ENCODE measurements around the gene SLC13A1. TPM values are rescaled to one million over a fixed set of nuclear protein-coding genes. Genes with fewer than 3 reads are reported as not detected.

SLC13A1 gene
- total RNA-seq, 1 experiment from 2014 or later: not detected

- ChIA-PET RAD21 (ENCODE audit: low non-redundant PET in 1 of 2, low total read pairs in 2 of 2, uncharacterized antibody in 2 of 2, unreplicated experiment in 2 of 2) (no interaction called here), CTCF (interaction anchor here (2.0 to 5.8 kb wide), 2 partner anchors 22 to 158 kb away, joined by 5 to 56 read pairs; no protein-coding TSS in a partner anchor), POLR2A (no interaction called here)
- no peaks in the 10 kb centered on the region for H3K27me3 ChIP-seq (ENCODE audit: insufficient read depth, low read length)
- BruUV-seq (replicated peaks): no TSS peak
- H4K20me1 ChIP-seq (ENCODE audit: insufficient read depth): no peaks in the 10 kb centered on the region
- H3K9ac ChIP-seq (ENCODE audit: low read length): no peak overlapping the region
- no peaks in the 10 kb centered on the region for H3K9me2 ChIP-seq (ENCODE audit: insufficient read depth)
- ATAC-seq (no peak), DNase-seq (ENCODE audit: low read depth, low spot score) (no peak)
- no peak overlapping the region for H3K4me2 ChIP-seq (ENCODE audit: low read length)
- H3K9me3 ChIP-seq (ENCODE audit: control insufficient read depth in 1 of 2, insufficient read depth in 1 of 2, low read depth in 1 of 2, low read length in 2 of 2): no peaks in the 10 kb centered on the region; a peak in 1 of 4 replicates
- no peak overlapping the region for H3K4me3 ChIP-seq (replicated peaks in 1 of 2; ENCODE audit: low read depth in 1 of 2, low read length in 2 of 2)
- no peaks in the 10 kb centered on the region for H3K79me2 ChIP-seq (ENCODE audit: insufficient read depth, low read length)
- no peaks in the 10 kb centered on the region for H3K36me3 ChIP-seq (ENCODE audit: control insufficient read depth in 1 of 2, insufficient read depth in 2 of 2, low read length in 2 of 2)
- intact Hi-C loops (cut with micrococcal nuclease): no loop called here
- no peak overlapping the region for H3K27ac ChIP-seq (ENCODE audit: low read depth, low read length)
- no peak overlapping the region for H2AFZ ChIP-seq (ENCODE audit: low read depth, low read length, poor library complexity, severe bottlenecking)
- TF ChIP-seq TCF7L2 (IDR thresholded peaks at IDR 0.05; ENCODE audit: borderline replicate concordance, extremely low read depth, insufficient read depth, insufficient read length) (peak; percentile 92), CTCF (IDR thresholded peaks at IDR 0.05 in 2 of 3, conservative IDR thresholded peaks at IDR 0.05 in 1 of 3; ENCODE audit: borderline replicate concordance in 1 of 3, insufficient read depth in 1 of 3, low read depth in 2 of 3, low read length in 2 of 3) (no peak)
- H3K4me1 ChIP-seq (ENCODE audit: control insufficient read depth in 1 of 2, insufficient read depth in 2 of 2, low read length in 2 of 2): no peaks in the 10 kb centered on the region
Observed at GRCh38 chr7:123209786-123210185, 10.0 kb upstream of the SLC13A1 start.

- RAD21 ChIA-PET (ENCODE audit: low non-redundant PET in 1 of 2, low total read pairs in 2 of 2, uncharacterized antibody in 2 of 2, unreplicated experiment in 2 of 2): interaction anchor here (1.0 to 1.6 kb wide), 2 partner anchors 158 to 159 kb away, joined by 6 to 9 read pairs; no protein-coding TSS in a partner anchor
- Histone ChIP-seq H3K9ac (ENCODE audit: low read length) (no peak overlapping the region), H3K9me3 (ENCODE audit: control insufficient read depth in 1 of 2, insufficient read depth in 1 of 2, low read depth in 1 of 2, low read length in 2 of 2) (no peaks in the 10 kb centered on the region), H3K4me3 (replicated peaks in 1 of 2; ENCODE audit: low read depth in 1 of 2, low read length in 2 of 2) (no peak overlapping the region), H3K27me3 (ENCODE audit: insufficient read depth, low read length) (no peaks in the 10 kb centered on the region), H2AFZ (ENCODE audit: low read depth, low read length, poor library complexity, severe bottlenecking) (no peak overlapping the region), H3K4me1 (ENCODE audit: control insufficient read depth in 1 of 2, insufficient read depth in 2 of 2, low read length in 2 of 2) (no peaks in the 10 kb centered on the region), H3K79me2 (ENCODE audit: insufficient read depth, low read length) (no peaks in the 10 kb centered on the region), H4K20me1 (ENCODE audit: insufficient read depth) (no peaks in the 10 kb centered on the region), H3K36me3 (ENCODE audit: control insufficient read depth in 1 of 2, insufficient read depth in 2 of 2, low read length in 2 of 2) (no peaks in the 10 kb centered on the region), H3K4me2 (ENCODE audit: low read length) (no peak overlapping the region), H3K9me2 (ENCODE audit: insufficient read depth) (no peaks in the 10 kb centered on the region), H3K27ac (ENCODE audit: low read depth, low read length) (no peak overlapping the region)
- BruUV-seq (replicated peaks): no TSS peak
- peak; percentile 6 for DNase-seq (ENCODE audit: low read depth, low spot score)
- POLR2A ChIA-PET: interaction anchor here (1.2 kb wide), 1 partner anchor 159 kb away, joined by 3 read pairs; no protein-coding TSS in a partner anchor
- TF ChIP-seq ZBTB33 (IDR thresholded peaks at IDR 0.05; ENCODE audit: extremely low read depth, insufficient replicate concordance, low read length) (no peak), ZNF274 (IDR thresholded peaks at IDR 0.05; ENCODE audit: low read depth, low read length) (no peak), CTCF (IDR thresholded peaks at IDR 0.05 in 2 of 3, conservative IDR thresholded peaks at IDR 0.05 in 1 of 3; ENCODE audit: borderline replicate concordance in 1 of 3, insufficient read depth in 1 of 3, low read depth in 2 of 3, low read length in 2 of 3) (peak; percentile 24 to 63 (median 55); a peak in 4 of 6 replicates), RAD21 (IDR thresholded peaks at IDR 0.05; ENCODE audit: low read depth) (peak; percentile 43)
- ATAC-seq: peak; percentile 84
- CTCF ChIA-PET: interaction anchor here (1.0 to 5.8 kb wide), 5 partner anchors 23 to 664 kb away, joined by 3 to 56 read pairs (median 5); no protein-coding TSS in a partner anchor
- intact Hi-C loops (cut with micrococcal nuclease): loop anchor here (1.0 kb wide), 1 partner anchor 159 kb away; no protein-coding TSS in a partner anchor
Observed at GRCh38 chr7:123208793-123209192, 9.0 kb upstream of the SLC13A1 start.

Measured in HCT116 (cell line).